GM19193 (cell line): ENCODE results near the gene TIPIN.
A peak's percentile ranks its signal among the peaks of the same experiment; 100 is the strongest.

ENCODE experiments used
- POLR2A ChIP-seq: IDR thresholded peaks from 4 replicates; pipeline ENCODE4 v1.6.1; 2011; ENCODE audit not compliant: insufficient read depth, insufficient read length; ENCODE audit errors: extremely low read depth

TIPIN gene

DNA sequence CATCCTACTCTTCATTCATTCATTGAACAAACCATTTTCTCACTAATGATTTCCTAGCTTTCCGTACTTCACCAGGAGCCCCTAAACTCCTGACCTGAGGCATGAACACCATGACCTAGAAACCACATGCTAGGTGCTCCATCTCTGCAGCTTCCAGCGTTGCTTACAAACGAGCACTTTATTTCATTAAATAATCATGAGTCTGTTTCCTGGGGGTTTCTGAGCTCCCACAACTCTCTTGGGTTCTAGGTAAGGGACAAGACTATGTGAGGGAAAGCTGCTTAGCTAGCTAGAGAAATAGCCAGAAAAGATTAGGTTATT lies 31.5 kb upstream of the TIPIN start:
- TF ChIP-seq POLR2A = no peak

DNA sequence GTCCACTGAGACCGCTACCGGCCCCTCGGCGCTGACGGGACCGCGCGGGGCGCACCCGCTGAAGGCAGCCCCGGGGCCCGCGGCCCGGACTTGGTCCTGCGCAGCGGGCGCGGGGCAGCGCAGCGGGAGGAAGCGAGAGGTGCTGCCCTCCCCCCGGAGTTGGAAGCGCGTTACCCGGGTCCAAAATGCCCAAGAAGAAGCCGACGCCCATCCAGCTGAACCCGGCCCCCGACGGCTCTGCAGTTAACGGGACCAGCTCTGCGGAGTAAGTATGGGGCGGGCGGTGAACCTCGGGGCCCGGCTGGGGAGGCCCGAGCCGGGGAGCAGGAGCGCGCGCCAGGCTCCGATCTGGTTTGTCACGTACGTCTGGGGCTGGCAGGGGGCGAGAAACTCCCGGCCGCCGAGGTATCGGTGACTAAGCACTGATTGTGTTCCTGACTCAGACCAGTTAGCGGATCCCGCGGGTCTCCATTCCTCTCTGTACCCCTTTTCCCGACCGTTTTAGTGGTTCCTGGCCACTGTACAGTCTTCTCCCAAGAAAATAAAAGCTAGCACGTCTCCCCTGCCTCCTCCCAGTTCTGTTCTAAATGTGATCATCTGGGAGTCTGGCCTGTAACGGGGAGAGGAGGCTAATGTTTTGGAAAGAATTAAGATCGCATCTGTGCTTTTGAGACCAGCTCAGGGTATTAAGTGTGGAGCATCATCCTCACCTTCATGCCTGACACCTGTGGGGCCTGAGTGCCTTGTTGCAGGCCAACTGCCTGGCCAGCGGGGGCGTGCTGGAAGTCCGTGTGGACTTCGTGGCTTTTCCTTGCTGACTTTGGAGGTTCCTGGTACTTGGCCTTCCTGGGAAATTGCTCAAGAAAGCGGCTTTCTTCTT lies 30.9 kb upstream of the TIPIN start:
- TF ChIP-seq POLR2A = no peak

DNA sequence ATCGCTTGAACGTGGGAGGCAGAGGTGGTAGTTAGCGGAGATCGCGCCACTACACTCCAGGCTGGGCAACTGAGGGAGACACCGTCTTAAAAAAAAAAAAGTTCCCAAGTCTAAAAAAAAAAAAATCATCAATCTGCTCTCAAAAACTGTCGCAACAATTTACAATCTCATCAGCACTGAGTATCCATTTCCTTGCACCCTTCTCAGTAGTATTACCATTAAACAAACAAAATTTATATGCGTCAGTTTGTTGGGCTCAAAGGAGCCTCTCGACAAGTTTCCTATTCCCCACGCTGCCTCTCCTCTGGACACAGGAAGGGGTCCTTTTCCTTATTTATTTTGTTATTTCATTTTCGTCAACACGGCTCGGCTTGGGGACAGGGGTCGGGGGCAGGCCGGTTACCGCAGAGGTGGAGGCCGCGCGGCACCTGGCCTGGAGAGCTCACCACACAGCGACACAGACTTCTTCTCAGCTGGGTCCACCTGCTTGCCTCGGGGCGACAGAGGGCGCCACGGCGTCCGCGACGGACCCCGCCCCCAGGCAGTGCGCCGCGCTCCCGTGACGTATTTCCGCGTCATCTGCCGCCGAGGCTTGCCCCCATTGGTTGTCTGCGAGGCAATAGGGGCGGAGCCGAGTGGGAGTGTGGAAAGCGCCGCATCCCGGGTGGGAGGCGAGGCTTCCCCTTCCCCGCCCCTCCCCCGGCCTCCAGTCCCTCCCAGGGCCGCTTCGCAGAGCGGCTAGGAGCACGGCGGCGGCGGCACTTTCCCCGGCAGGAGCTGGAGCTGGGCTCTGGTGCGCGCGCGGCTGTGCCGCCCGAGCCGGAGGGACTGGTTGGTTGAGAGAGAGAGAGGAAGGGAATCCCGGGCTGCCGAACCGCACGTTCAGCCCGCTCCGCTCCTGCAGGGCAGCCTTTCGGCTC lies 30.0 kb upstream of the TIPIN start, which contains the start of gene MAP2K1:
Gene MAP2K1, plus strand, starts transcription at position 709 of the 920 bp plus-strand sequence. CDS start 436 bp downstream, outside the sequence.
- peak; percentile 76 for TF ChIP-seq POLR2A

DNA sequence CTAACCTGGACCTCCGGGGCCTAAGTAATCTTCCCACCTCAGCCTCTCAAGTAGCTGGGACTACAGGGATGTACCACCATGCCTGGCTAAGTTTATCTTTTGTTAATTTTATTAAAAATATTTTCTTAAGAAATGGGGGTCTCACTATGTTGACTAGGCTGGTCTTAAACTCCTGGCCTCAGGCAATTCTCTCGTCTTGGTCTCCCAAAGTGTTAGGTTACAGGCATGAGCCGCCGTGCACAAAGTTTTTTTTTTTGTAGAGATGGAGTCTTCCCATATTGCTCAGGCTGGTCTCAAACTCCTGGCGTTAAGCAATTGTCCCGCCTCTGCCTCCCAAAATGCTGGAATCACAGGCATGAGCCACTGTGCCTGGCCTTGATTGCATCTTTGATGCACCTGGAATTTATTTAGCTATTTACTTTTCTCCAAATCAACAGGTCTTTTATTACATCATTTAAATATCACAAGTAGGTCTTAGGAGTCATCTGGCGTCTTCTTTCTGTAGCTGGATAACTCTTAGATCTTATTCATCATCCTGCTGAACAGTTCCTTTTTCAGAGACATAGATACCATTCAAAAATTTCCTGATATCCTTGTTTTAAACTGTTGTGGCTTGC lies 22.4 kb upstream of the TIPIN start:
- no peak for TF ChIP-seq POLR2A

DNA sequence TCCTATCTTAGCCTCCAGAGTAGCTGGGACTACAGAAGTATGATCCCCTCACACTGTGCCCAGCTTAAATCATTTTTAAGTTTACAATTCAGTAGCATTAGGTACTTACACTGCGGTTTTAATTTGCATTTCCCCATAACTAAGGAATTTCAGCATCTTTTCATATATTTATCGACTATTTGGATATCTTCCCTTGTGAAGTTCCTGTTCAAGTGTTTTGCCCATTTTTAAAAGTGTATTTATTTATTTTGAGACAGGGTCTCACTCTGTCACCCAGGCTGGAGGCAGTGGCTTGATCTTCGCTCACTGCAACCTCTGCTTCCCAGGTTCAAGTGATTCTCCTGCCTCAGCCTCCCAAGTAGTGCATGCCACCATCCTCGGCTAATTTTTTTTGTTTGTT lies 17.7 kb upstream of the TIPIN start:
- TF ChIP-seq POLR2A = no peak

DNA sequence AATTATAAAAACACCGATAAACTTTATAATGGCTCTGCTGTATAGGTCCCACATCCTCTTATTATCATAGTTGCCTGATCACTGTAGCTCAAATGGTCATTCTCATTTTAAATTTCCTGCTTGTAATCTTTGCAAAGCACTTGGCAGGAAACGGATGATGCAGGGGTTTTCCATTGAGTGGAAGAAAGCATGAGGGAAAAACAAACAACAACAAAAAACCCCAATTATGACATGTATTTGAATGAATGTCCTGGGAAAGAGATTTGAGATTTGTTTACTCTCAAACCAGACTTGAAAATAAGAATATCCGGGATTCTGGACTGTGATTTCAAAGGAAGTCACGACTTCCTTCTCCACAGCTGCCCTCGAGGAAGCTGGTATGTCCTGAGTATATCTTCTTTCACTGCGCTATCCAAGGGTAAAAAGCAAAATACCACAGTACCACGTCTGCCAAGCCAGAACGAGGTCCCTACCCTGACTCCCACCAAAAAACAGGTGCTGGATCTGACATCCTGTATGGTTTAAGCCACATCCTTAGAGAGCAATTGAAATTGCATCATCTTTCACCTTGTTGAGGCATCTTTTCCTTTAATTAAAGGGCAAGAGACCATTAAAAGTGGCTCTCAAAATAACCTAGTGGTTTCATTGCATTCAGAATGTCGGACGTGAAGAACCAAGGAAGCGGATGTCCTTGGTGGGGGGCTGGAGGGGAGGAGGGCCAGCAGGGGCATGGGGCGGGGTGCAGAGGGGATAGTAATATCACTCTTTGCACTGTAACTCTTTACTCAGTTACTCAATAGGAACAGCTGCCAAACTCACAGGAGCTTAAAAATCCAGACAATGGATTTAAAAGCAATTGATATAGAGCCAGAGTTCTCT lies 13.5 kb upstream of the TIPIN start:
- TF ChIP-seq POLR2A = peak; percentile 27

DNA sequence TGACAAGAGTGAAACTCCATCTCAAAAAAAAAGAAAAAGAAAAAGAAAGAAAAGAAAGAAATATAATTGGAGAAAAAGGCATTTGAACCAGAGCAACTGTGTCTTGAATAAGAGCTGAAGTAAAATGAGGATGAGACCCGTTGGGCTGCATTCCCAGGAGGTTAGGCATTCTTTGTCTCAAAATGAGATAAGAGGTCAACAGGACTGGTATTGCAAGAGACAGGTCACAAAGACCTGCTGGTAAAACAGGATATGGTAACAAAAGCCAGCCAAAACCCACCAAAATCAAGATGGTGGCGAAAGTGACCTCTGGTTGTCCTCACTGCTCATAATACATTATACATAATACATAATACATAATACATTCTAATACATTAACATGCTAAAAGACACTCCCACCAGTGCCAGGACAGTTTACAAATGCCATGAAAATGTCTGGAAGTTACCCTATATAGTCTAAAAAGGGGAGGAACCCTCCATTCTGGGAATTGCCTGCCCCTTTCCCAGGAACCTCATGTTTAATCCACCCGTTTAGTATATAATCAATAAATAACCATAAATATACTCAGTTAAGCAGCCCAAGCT lies 8.6 kb upstream of the TIPIN start:
- TF ChIP-seq POLR2A = no peak

DNA sequence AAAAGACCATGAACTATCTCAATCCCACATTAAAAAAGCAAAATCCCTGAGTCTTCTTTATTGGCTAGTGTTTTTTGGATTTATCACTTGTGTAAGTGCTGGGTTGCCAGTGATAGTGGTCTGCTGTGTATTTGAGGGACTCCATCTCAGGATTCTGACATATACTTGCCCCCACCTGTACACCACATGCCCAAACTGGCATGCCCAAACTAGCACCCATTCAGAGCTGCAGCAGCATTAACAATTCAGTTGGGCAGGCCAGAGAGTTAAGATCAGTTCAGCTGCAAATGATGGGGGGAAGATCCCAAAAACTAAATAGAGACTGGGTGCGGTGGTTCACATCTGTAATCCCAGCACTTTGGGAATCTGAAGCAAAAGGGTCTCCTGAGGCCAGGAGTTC lies 6.3 kb upstream of the TIPIN start:
- TF ChIP-seq POLR2A = no peak

DNA sequence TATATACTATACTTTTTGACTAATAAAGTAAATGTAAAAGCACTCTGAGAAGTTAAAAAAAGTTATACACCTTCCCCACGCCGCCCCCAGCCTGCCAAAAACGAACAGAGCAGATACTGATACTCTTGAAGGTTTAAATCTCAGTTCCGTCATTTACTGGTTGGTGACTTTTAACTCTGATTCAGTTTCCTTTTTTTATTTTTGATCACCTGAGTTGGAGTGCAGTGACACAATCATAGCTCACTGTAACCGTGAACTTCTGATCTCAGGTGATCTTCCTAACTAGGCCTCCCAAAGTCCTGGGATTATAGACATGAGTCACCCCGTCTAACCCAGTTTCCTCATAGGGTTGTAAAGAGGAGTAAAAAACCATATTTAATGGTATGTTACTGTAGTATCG lies 3.3 kb upstream of the TIPIN start:
- TF ChIP-seq POLR2A = no peak

DNA sequence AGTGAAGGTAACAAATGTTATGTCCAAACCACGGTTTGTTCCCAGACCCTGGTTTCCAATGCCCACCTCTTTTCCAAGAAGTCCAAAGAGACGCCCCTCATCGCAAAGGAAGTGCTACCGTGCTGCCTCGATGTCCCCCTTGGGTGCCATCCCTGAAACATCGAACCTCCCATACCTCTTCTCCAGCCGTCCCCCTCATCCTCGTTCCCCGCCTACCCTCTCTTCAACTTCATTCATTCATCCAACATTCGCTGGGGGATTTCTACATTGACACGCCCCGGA lies 467 bp downstream of the TIPIN start:
- no peak for TF ChIP-seq POLR2A

DNA sequence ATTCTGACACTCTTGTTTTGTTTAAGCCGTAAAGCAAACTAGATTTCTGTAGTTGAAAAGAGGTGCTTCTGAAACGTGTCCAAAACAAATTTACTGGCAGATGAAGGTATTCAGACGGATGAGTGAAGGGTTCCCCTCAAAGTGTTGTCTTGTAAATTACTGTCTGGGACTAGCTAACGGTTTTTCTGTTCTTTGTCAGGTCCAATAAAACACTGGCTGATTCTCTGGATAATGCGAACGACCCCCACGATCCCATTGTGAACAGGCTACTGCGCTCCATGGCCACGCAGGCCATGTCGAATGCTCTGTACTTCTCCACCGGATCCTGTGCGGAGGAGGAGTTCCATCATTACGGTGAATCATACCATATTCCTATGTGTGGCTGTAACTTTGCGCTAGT lies 27.7 kb downstream of the TIPIN start:
- TF ChIP-seq POLR2A = no peak

DNA sequence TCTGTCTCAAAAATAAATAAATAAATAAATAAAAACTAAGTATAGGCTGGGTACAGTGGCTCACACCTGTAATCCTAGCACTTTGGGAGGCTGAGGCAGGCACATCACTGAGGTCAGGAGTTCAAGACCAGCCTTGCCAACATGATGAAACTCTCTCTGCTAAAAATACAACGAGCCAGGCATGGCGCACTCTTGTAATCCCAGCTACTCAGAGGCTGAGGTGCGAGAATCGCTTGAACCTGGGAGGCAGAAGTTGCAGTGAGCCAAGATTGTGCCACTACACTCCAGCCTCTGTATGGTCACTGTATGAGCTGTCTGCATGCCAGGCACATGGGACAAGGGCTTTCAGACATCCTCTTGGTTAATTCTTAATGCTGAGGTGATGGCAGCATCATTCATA lies 28.7 kb downstream of the TIPIN start:
- no peak for TF ChIP-seq POLR2A

DNA sequence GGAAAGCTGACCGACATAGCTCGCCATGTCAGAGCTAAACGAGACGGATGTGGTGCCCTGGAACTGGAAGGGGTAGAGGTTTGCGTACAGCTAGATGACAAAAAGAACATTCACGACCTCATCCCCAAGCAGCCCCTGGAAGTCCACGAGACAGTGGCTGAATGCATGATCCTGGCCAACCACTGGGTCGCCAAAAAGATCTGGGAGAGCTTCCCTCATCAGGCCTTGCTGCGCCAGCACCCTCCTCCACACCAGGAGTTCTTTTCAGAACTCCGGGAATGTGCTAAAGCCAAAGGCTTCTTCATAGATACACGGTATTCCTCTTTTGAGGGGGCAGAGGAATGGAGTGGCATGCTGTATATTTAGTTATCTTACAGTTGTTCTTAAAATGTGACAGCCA lies 30.4 kb downstream of the TIPIN start:
- TF ChIP-seq POLR2A = no peak

DNA sequence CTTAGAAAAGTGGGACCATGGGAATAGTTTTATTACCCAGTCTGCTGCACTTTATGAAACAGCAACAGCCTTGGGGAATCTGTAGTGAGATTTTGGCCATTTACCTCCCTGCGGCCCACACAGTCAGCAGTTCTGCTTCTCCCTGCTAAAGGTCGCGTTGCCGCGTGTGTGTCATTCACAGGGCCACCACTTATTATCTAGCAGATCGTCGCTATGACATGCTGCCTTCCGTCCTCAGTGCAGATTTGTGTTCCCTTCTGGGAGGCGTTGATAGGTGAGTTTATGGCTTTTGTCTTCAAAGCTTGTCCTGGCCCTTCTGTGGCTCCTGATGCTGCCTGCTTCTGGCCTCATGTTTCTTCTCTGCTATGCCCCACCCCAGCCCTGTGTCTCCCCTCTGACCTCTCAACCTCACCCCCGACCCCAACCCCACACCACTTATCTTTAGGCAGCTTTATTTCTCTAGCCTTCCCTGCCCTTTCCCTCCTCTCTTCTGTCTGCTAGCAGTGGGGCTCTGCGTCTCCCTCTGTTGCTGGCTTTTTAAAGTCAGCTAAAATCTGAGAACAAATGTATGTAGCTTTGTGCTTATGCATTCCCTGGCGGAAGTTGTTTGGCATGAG lies 33.1 kb downstream of the TIPIN start:
- no peak for TF ChIP-seq POLR2A
